Cerebellar nuclear complex (tissue), 1 donor: Measurements from ENCODE around the gene PRM3.

Source experiments
- DNase-seq, 2 experiments: peaks; one replicate each; lab custom pipeline; 2025; lab: John Stamatoyannopoulos, UW

Gene PRM3

DNA sequence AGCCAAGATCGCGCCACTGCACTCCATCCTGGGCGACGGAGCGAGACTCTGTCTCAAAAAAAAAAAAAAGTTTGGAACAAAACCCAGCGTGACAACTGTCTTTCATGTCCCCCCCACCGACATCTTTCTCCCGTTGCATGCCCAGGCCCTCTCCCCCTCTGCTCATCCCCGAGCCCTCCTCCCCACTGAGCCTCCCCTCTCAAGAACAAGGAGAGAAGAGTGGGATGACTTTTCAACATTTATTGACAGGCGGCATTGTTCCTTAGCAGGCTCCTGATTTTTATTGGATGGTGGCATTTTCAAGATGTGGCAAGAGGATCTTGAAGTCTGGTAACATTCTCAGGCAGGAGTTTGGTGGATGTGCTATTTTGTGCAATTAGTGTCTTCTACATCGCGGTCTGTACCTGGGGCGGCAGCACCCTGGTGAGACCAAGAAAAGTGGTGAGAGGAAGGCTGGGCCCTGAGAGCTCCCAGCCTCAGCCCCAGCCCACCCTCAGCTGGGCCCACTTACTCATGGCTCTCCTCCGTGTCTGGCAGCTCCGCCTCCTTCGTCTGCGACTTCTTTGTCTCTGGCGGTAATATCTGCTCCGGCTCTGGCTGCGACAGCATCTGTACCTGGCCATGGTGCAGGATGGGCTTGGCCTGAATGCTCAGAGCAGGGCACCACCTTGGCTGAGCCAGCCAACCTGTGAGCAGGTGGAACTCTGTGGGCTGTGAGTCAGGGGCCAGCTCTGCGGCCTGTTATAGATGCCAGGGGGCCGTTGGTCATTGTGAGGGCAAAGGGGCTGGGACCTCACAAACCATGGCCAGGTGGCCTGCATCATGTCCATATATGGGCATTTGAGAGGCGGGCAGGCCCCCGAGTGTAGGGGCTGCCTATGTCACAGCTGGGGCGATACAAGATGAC lies 7.4 kb upstream of the PRM3 start, which contains the start of gene PRM1:
Gene PRM1 (minus strand): TSS at position 715 of the 907 bp plus-strand sequence. CDS start 92 bp downstream, at position 623.
- no peak for DNase-seq

DNA sequence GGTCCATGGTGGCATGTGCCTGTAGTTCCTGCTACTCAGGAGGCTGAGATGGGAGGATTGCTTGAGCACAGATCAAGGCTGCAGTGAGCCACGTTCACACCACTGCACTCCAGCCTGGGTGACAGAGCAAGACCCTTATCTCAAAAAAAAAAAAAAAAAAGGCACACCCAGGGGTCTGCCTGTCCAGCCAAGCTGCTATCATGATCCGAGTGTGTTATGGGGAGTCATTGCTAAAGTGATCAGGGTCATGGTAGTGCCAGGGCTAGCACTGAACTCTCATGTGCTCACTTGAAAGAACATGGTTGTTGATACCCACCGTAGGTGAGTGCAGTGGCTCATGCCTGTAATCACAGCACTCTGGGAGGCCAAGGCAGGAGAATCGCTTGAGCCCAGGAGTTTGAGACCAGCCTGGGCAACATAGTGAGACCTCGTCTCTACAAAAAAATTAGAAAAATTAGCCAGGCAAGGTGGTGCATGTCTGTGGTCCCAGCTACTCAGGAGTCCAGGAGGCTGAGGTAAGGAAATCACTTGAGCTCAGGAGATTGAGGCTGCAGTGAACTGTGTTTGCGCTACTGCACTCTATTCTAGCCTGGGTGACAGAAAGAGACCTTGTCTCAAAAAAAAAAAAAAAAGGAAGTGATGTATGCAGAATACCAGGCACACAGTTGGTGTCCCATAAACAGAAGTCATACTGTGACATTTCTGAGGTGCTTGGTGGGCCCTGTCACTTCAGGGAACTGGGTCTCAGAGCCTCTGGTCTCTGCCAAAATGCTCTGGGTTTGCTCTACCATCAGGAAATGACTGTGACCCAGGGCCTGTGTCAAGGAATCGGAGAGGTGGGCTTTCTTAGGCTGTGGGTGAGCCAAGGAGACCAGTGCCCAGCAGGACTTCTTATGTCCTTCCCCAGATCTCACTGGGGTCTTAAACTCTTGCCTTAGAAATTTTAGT lies 5.5 kb upstream of the PRM3 start:
- DNase-seq: no peak

DNA sequence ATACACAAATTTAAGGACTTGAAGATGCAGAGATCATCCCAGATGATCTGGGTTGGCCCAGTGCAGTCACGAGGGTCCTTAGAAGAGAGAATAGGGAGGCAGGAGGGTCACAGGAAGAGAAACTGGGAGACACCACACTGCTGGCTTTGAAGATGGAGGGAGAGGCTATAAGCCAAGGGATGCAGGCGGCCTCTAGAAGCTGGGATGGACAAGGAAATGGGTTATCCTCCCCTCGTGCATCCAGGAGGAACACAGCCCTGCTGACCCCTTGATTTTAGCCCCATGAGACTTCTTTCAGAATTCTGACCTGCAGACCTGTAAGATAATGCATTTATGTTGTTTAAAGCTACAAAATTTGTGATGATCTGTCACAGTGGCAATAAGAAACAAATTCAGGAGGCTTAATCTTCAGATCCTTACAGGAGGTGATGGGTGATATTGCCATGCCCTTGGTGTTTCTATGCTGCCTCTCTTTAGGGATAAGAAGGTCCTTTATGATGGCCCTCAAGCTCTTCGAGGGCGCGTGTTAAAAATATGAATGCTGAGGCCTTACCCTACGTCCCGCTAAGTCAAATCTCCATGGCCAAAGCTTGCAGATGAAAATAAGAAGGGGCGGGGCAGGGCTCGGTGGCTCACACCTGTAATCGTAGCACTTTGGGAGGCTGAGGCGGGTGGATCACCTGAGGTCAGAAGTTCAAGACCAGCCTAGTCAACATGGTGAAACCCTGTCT lies 4.3 kb upstream of the PRM3 start:
- no peak for DNase-seq

DNA sequence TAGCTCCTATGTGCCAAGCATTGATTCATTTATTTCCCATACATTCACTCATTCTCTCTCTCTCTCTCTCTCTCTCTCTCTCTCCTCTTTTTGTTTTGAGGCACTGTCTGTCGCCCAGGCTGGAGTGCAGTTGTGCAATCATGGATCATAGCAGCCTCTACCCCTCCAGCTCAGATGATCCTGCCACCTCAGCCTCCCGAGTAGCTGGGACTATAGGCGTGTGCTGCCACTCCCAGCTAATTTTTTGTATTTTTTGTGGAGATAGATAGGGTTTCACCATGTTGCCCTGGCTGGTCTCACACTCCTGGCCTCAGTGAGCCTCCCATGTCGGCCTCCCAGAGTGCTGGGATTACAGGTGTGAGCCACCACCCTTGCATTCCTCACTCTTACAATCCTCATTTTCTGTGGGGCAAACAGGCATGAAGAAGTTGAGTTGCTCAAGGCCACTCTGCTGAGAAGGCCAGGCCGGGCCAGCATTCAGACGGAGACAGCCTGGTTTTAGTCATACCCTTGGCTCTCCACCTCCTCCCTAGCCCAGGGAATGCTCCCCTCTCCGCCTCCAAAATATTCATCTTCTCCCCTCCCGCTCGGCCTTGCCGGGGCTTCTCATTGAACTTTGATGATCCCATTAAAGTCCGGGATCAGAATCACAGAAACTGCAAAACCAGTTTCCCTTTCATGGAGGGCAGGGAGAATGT lies 3.6 kb upstream of the PRM3 start:
- DNase-seq: no peak

DNA sequence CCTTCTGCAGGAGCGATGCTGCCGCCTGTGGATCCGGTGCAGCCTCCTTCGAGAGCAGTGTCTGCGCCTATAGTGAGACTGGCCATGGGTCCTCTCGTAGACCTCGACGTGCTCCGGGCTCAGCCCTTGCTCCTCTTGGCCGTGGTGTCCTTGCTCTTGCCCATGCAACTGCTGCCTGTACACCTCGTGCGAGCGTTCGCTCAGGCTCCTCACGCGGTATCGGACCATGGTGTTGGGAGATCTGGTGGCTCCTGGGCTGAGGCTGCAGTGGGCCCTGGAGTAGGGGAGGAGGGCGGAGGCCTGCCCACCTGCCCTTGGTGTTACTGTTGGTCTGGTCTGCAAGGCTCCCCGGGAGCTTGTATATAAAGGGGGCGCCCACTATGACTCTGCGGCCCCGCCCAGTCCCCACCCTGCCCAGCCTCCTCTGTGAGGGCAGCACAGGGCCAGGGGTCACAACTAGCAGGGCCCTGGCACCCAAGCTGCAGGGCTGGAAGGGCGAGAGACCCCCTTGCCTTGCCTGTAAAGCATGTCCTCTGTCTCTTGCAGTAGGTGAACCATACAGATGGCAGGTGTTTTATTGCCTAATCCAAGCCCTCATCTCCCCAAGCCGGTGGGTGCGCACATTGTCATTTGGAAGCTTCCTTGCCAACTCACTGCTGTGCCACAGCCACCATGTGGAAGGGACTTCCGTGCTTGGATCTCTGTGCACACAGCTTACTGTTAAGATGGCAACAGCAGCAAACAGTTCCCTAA lies 2.9 kb upstream of the PRM3 start, which contains the start of gene PRM2:
Gene PRM2 (minus strand): TSS at position 338 of the 753 bp plus-strand sequence. CDS start 110 bp downstream, at position 228.
- no peak for DNase-seq

DNA sequence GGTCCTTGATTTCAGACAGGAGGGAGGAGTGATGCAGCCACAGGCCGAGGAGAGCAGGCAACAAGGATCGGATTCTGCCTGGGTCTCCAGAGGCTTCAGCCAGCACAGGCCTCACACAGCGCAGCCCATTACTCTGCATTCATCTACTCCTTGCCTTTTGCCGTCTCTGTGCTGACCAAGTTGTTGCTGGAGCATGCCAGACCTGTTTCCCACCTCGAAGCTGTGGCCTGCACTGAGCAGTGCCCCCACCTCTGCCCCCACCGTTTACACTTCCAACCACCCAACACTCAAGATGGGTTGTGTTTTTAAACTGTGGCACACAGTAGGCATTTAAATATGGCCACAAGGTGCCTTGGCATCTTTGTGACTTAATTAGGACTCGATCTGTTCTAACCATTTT lies 1.5 kb upstream of the PRM3 start:
- no peak for DNase-seq

DNA sequence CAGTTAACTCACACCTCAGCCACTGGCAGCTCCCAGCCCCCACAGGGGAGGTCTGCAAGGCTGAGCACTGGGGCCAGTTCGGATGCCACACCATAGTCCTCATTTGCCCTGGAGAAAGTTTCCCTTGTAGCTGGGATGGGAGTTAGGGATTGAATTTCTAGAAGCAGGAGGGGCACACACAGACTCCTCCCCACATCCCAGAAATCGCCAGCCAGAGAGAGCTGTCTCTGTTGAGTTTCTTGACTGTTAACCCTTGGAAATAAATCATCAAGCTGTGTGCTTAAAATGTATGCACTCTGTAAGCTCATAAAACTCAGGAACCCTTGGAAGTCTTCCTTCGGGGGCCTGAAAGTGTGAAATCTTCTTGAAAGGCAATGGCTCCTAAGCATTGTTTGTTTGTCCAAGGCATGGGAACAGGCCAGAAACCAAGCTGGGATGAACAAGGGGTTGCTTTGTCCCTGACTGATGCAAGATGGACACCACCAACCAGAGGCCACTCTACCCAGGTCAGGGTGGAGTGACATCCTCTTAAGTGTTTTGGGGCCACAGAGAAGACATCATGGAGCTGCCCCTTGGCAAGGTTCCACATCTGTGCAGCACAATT lies 394 bp upstream of the PRM3 start:
- DNase-seq: no peak

DNA sequence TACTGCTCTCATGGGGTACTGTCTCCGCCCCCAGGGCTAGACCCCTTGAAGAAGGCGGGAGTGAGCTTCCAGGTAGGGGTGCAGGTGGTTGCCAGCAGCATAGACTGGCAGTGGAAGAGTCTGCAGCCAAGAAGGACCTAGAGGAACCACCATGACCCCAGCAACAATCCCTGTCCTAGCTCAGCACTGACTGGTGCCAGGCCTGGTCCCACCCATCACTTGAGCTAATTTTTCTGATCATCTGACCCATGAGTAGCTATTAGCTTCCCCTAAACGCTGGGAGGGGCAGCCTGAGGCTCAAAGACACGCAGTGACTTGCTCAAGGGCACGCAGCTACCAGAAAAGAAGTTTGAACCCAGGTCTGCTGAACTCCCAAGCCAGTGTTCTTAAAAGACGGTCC lies 945 bp downstream of the PRM3 start:
- DNase-seq: no peak

DNA sequence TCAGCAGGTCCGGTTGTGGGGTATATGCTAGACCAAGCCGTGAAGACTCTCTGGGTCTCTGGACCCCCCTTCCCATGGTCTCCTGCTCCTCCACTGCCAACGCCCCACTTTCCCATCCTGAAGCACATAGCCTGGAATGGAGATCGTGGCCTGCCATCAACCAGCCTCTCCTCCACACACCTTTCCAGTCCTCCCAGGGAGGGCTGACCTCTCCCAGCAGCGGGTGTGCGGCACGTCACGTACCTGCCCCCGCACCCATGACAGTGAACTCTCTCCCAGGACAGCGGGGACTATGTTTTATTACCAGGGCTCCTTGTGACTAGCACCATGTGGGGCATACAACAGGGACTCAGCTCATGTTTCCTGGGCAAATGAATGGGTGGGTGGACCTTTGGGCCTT lies 1.8 kb downstream of the PRM3 start:
- no peak for DNase-seq

DNA sequence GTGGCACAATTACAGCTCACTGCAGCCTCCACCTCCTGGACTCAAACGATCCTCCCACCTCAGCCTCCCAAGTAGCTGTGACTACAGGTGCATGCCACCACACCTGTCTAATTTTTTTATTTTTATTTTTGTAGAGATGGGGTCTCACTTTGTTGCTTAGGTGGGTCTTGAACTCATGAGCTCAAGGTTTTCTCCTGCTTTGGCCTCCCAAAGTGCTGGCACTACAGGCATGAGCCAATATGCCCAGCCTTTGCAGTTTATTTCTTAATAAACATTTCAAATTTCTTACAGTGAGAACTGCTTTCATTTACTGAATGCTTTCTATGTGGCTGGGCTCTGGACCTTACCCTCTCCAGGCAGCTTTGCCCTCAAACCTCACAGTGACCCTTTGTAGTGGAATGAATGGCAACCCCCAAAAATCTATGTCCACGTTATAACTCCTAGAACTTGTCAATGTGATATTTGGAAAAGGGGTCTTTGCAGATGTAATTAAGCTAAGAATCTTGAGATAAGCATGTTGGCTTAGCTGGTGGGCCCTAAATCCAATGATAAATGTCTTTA lies 2.7 kb downstream of the PRM3 start:
- DNase-seq: no peak

DNA sequence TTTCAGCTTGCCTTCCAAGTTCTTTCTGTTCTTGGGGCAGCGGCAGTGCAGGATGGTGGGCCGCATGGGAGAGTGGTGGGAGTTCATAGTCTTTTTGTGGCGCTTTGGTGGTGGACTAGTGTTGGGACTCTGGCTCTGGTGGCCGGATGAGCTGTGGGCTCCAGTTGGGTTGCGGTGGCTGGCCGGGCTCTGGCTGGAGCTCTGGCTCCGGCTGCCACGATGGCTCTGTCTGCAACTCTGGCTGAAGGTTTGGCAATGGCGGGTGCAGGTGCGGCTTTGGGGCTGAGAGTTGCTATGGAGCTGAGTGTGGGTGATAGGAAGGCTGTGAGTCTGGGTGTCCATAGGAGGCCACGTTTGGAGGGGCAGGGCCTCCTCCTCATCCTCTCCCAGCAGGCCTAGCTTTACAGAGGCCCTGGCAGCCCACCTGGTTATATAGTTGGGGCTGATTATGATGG lies 4.5 kb downstream of the PRM3 start, which contains the start of gene TNP2:
Gene TNP2 (minus strand): TSS at position 405 of the 455 bp plus-strand sequence. CDS start 63 bp downstream, at position 342.
- no peak for DNase-seq

DNA sequence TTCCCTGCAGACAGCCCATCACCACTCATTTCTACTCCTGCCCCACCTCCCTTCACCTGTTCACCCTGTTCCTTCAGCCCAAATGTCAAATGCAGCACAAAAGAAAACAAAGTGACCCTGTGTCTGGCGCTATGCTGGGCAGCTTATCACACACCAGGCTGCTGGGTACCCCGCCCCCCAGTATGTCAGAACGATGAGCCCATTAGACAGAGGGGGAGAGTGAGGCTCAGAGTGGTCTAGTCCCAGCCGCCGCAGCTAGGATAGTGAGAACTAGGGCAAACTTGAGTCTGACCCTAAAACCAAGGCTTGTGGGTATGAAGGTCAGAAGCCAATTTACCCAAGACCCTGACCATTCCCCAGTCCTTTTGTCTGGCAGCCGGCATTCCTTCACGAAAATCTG lies 8.3 kb downstream of the PRM3 start:
- no peak for DNase-seq

DNA sequence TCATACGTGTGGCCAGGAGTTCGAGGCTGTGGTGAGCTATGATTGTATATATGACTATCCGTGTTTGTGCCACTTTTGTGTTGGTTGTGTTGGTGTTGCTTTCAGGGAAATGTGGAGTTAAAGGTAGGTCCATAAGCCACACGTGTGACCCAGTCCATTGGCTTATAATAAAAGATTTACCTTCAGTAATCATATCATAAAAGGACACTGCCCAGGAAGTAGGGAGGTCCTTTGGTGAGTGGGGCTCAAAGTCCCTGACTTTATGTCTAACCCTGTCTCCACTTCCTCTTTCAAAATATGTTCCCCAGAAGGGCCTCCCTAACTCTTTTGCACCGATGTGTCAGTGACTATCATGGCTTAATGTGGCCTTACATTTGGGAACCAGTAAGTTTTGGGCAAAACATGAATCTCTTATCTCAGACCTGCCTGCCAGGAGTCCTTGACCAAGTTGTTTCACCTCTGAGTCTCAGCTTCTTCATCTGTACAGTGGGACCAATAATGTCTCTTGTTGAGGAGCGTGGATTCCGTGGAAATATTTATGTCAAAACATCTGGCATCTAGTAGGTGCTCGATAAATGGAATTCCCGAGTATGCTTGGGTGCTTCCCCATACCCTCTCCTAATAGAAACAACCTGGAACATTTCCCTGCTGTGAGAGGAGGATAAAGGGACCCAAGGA lies 9.1 kb downstream of the PRM3 start:
- DNase-seq: no peak

DNA sequence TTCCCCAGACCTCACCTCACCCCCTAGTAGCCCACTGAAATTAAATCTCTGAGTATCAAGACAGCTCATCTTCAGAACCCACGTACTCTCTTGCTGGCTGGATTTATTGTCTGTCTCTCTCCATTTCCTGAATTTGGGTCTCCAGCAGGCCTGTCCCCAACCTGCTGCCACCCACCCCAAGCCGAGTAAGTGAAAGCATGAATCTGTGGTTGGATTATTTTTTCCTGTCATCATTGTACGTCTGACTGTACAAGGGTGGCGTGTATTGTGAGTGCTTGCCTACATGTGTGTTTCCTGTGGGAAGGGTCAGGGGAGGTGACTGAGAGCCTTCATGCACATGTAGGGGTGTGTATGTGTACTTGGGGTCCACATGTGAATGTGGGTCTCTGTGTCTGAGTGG lies 9.7 kb downstream of the PRM3 start:
- no peak for DNase-seq

DNA sequence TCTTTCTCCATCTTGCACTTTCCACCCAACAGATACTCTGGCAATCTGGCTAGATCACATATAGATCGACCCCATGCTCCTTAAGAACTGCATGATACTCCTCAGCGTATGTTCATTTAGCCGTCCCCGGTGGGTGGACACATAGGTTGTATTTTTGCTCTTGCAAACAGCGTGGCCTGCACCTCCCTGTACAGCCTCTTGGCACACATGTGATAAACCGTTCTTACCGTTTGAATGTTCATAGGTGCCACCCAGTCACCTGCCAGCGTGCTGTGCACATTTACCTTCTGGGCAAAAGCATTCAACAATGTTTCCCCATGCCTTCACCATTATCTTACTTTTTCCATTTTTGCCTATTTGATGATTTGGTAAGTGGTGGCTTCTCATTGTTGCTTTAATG lies 10.5 kb downstream of the PRM3 start:
- no peak for DNase-seq

DNA sequence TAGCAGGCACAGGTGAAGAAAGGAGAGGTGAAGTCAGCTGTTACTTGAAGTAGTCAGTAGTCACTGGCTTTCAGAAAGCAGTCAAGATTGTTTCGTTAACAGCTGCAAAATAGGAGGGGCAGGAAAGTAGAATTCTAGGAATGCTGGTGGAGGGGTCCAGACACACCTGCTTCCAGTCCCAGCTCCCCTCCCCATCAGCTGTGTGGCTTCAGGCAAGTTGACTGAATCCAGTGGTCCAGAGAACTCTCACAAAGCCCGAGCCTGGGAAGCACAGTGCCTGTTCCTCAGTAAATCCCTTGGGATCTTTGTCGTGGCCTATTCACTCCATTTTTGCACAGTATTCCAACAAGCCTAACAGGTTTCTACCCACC lies 12.8 kb downstream of the PRM3 start:
- no peak for DNase-seq

DNA sequence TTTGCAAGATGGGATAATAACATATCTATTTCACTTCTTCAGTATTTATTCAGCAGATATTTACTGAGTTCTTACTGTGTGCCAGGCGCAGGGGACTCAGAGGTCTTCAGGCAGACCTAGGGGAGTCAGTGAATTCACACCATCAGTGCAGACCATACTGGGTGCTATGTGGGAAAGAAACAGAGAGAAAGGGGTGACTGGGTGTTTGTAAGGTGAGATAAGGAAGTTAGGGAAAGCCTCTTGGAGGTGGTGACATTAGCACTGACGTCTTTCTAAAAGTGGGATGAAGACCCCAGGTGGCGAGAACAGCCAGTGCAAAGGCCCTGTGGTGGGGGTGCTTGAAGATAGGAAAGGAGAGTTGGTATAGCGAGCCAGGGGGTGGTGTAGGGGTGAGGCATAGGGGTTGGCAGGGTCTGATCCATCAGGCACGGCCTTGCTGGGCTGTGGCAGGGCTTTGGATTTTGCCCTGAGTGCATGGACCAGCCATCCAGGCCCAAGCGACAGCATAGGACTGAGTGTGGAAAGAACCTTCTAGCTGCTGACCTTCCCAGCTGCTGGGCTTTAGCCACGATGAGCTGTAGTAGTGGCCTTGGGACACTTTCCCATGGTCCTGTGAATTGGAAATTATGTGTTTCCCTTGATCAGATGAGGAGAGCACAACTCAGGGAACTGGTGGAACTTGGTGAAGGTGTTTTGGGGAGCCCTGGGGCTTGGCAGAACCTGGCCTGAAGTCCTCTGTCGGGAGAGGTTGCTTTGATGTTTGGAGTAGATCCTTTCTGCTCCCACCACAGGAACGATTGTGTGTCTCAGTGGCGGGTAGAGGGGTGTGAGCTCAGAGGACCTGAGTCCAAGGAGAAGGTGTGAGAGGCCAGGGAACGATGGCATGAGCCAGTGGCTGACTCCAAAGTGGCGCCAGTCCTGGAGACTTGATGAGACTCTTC lies 13.5 kb downstream of the PRM3 start:
- DNase-seq: no peak
